HS-27A (cell line): ENCODE data around the gene SLC25A29.
"Not testable (repeated sequence)": the region's sequence is repeated elsewhere in the genome, so short reads cannot be mapped to it uniquely, and the experiment has no call there.

Source experiments
- DNase-seq: peaks from one replicate; pipeline ENCODE4 v3.0.0-alpha.2; 2012; ENCODE audit warnings: low read depth, missing footprints

SLC25A29 gene

GRCh38 chr14:100312110-100312876 is 6.0 kb upstream of the SLC25A29 start:
- DNase-seq: not testable (repeated sequence)

- DNase-seq: no peak
These were observed 2.9 kb upstream of the SLC25A29 start for GRCh38 chr14:100309028-100309737.

GRCh38 chr14:100308427-100308792 is 2.2 kb upstream of the SLC25A29 start:
- DNase-seq: not testable (repeated sequence)

- no peak for DNase-seq
These were observed 1.7 kb upstream of the SLC25A29 start for GRCh38 chr14:100307766-100308426.

GRCh38 chr14:100306998-100307765 is 938 bp upstream of the SLC25A29 start:
- DNase-seq: no peak

GRCh38 chr14:100305324-100306100 is 732 bp downstream of the SLC25A29 start:
- DNase-seq: no peak

GRCh38 chr14:100304825-100305323 is 1.4 kb downstream of the SLC25A29 start:
- DNase-seq: no peak

- no peak for DNase-seq
These were observed 2.3 kb downstream of the SLC25A29 start for GRCh38 chr14:100303925-100304324.

- DNase-seq: no peak
These were observed 3.1 kb downstream of the SLC25A29 start for GRCh38 chr14:100303179-100303578.

- DNase-seq: no peak
These were observed 3.6 kb downstream of the SLC25A29 start for GRCh38 chr14:100302616-100303015.

- no peak for DNase-seq
These were observed 7.0 kb downstream of the SLC25A29 start for GRCh38 chr14:100299238-100299560.

GRCh38 chr14:100298551-100299237 is 7.5 kb downstream of the SLC25A29 start:
- no peak for DNase-seq

GRCh38 chr14:100297320-100298300 is 8.6 kb downstream of the SLC25A29 start:
- DNase-seq: no peak

GRCh38 chr14:100296729-100297128 is 9.5 kb downstream of the SLC25A29 start:
- DNase-seq: not testable (repeated sequence)

GRCh38 chr14:100296106-100296651 is 10.1 kb downstream of the SLC25A29 start:
- no peak for DNase-seq

- no peak for DNase-seq
These were observed 10.7 kb downstream of the SLC25A29 start for GRCh38 chr14:100295376-100296105.

GRCh38 chr14:100294963-100295330 is 11.3 kb downstream of the SLC25A29 start:
- DNase-seq: no peak

- DNase-seq: no peak
These were observed 11.9 kb downstream of the SLC25A29 start for GRCh38 chr14:100294213-100294962.
